Activated B cell treated with CpG ODN at 0.5 μM for 24 hours (primary cell): ENCODE data around the gene DIS3L2. TPM values are rescaled to one million over a fixed set of nuclear protein-coding genes. Genes with fewer than 3 reads are reported as not detected.

Experiments used
- ATAC-seq: fragments of 200-7000 bp; cut with Tn5 transposase; one replicate; pipeline ENCODE4 v1.10.0; 2021; ENCODE audit warnings: low read depth, mild to moderate bottlenecking, moderate library complexity
- CTCF ChIA-PET: fragments of 350-600 bp; sonication (Branson Sonifier 250); formaldehyde crosslinking; loops from one replicate; lab custom pipeline; 2021; ENCODE audit warnings: antibody characterized with exemption; lab: Charles Lee
- POLR2A ChIA-PET: fragments of 350-600 bp; sonication (Branson Sonifier 250); formaldehyde crosslinking; loops from one replicate; lab custom pipeline; 2021; ENCODE audit warnings: antibody characterized with exemption; lab: Charles Lee
- DNase-seq: peaks from one replicate; pipeline ENCODE4 v3.0.0; 2022
- H3K27ac Mint-ChIP-seq: one replicate; pipeline ENCODE4 v1.8.0; 2020; ENCODE audit warnings: mixed read lengths
- H3K27me3 Mint-ChIP-seq: one replicate; pipeline ENCODE4 v1.8.0; 2021; ENCODE audit warnings: mixed read lengths
- H3K36me3 Mint-ChIP-seq: one replicate; pipeline ENCODE4 v1.8.0; 2021; ENCODE audit warnings: low read depth, mixed read lengths
- H3K4me1 Mint-ChIP-seq: one replicate; pipeline ENCODE4 v1.8.0; 2021; ENCODE audit warnings: mixed read lengths
- H3K4me3 Mint-ChIP-seq: one replicate; pipeline ENCODE4 v1.8.0; 2020; ENCODE audit warnings: mild to moderate bottlenecking, mixed read lengths
- H3K9me3 Mint-ChIP-seq: one replicate; pipeline ENCODE4 v1.8.0; 2020; ENCODE audit warnings: mixed read lengths
- CTCF ChIP-seq: fragments of 200-600 bp; IDR thresholded peaks from one replicate; pipeline ENCODE4 v1.8.0; 2022; ENCODE audit warnings: antibody characterized with exemption, mild to moderate bottlenecking
- intact Hi-C: fragments of 100-400 bp; cut with micrococcal nuclease; formaldehyde crosslinking; loops from one replicate; pipeline ENCODE4 v1.15.1; 2024
- total RNA-seq: library from RNA; stranded (reverse); gene quantifications from 2 replicates; pipeline ENCODE4 v1.2.3, GENCODE V29; 2022

DIS3L2 gene
- total RNA-seq, 1 donor from 2014 or later: 65.9 TPM

- intact Hi-C loops: no loop called here
- CTCF ChIA-PET: no interaction called here
- Mint-ChIP-seq H3K27ac (no peak overlapping the region), H3K36me3 (peaks cover 62% of the 10 kb centered on the region), H3K9me3 (peaks cover 6% of the 10 kb centered on the region), H3K27me3 (no peaks in the 10 kb centered on the region), H3K4me1 (no peaks in the 10 kb centered on the region), H3K4me3 (no peak overlapping the region)
- no peak for TF ChIP-seq CTCF
- DNase-seq (no peak), ATAC-seq (no peak)
- POLR2A ChIA-PET: no interaction called here
Measured at GRCh38 chr2:232276084-232276732, 314.7 kb downstream of the DIS3L2 start.

GRCh38 chr2:232276733-232277313 lies 315.3 kb downstream of the DIS3L2 start:
- H3K27me3 Mint-ChIP-seq: no peaks in the 10 kb centered on the region
- TF ChIP-seq CTCF: no peak
- no peaks in the 10 kb centered on the region for H3K4me1 Mint-ChIP-seq
- ATAC-seq: no peak
- intact Hi-C loops: no loop called here
- CTCF ChIA-PET: no interaction called here
- peaks cover 66% of the 10 kb centered on the region for H3K36me3 Mint-ChIP-seq
- peaks cover 6% of the 10 kb centered on the region for H3K9me3 Mint-ChIP-seq
- POLR2A ChIA-PET: no interaction called here
- no peak for DNase-seq
- no peak overlapping the region for H3K27ac Mint-ChIP-seq
- no peak overlapping the region for H3K4me3 Mint-ChIP-seq

GRCh38 chr2:232278534-232278933 lies 317.0 kb downstream of the DIS3L2 start:
- CTCF ChIA-PET: no interaction called here
- peaks cover 6% of the 10 kb centered on the region for H3K9me3 Mint-ChIP-seq
- intact Hi-C loops: no loop called here
- no peaks in the 10 kb centered on the region for H3K27me3 Mint-ChIP-seq
- H3K27ac Mint-ChIP-seq: no peak overlapping the region
- no peaks in the 10 kb centered on the region for H3K4me1 Mint-ChIP-seq
- no peak for ATAC-seq
- POLR2A ChIA-PET: no interaction called here
- no peak overlapping the region for H3K4me3 Mint-ChIP-seq
- no peak for DNase-seq
- TF ChIP-seq CTCF: no peak
- peaks cover 61% of the 10 kb centered on the region for H3K36me3 Mint-ChIP-seq

GRCh38 chr2:232280341-232280740 lies 318.8 kb downstream of the DIS3L2 start:
- no peak overlapping the region for H3K27ac Mint-ChIP-seq
- POLR2A ChIA-PET: no interaction called here

More at GRCh38 chr2:232280341-232280740, 318.8 kb downstream of the DIS3L2 start:
- Mint-ChIP-seq H3K36me3 (peaks cover 56% of the 10 kb centered on the region), H3K4me3 (no peak overlapping the region), H3K27me3 (no peaks in the 10 kb centered on the region), H3K4me1 (no peaks in the 10 kb centered on the region), H3K9me3 (peaks cover 6% of the 10 kb centered on the region)
- TF ChIP-seq CTCF: no peak
- DNase-seq: no peak
- CTCF ChIA-PET: interaction anchor here (1.3 kb wide), 1 partner anchor 12 kb away, joined by 4 read pairs; no protein-coding TSS in a partner anchor
- no peak for ATAC-seq
- intact Hi-C loops: no loop called here
